Measurements from ENCODE around the gene NTMT2. TPM values are rescaled to one million over a fixed set of nuclear protein-coding genes. Genes with fewer than 3 reads are reported as not detected.

The NTMT2 gene
- total RNA-seq (2021; ENCODE audit: unreplicated experiment) (not detected), Bru-seq, nascent RNA (percentile 17 among the genes with signal in this experiment), BruChase-seq, experiment 1, labeled RNA remaining after a 2-hour chase (percentile 7 among the genes with signal in this experiment), BruChase-seq, experiment 2, labeled RNA remaining after a 6-hour chase (percentile 6 among the genes with signal in this experiment)
- polyA plus RNA-seq (2012; ENCODE audit: insufficient read length): not detected
- long read RNA-seq: 0 reads

DNA sequence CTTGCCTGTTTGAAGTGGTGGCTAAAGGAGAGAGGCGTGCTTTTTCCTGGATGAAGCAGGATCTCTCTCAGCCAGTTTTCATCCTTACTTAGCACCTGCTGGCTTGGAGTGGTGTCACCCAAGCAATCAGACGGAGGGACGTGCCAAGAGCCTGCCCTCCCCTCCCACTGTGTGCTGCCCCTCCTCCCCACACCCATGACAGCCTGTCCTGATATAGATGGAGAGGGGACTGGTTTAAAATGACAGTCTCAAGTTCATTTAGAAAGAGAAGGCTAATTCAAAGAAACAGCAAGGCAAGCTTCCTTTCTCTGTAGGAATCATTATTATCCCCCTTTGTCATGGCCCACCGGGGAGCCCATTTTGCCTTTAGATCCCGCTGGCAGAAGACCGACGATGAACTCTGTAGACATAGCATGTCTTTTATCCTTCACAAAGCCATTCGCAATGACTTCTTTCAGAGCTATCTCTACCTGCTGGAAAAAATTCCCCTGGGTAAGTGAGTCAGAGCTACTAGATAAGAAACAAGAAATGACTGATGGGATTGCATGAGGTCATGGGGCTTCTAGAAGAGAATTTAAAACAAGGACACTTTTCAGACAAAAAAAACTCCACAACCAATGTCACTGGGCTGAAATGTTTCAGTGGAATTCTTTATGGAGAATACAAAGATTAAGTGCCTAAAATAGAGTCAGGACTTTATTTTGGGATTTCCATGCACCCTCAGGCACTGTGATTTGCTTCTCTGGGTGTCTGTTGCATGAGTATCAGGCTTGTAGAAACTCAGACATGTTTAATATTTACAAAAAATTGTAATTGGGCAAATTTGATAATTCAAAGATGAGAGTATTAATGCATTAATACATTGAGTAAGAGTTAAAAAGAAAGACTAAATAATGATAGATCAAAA, at the start of gene NTMT2:
NTMT2 (plus strand) TSS at position 190 of the 907 bp plus-strand sequence; CDS start at position 339, 149 bp downstream.
- in situ Hi-C loops (cut with HindIII; ENCODE audit: low pct_unique_long_range_greater_than_20kb, low sequenced_read_pairs) (no loop called here), intact Hi-C loops (cut with micrococcal nuclease; ENCODE audit: unreplicated experiment) (no loop called here)
- ATAC-seq (no peak), DNase-seq (ENCODE audit: low read depth, low spot score) (no peak)
- Histone ChIP-seq H3K27ac (ENCODE audit: low read length) (no peak within 1 kb of the TSS), H3K4me1 (ENCODE audit: control insufficient read depth, insufficient read depth, low read length) (no peaks in the 10 kb centered on the region), H3K27me3 (ENCODE audit: control insufficient read depth, insufficient read depth, low read length) (no peaks in the 10 kb centered on the region), H3K4me3 (ENCODE audit: low read depth in 2 of 2, low read length in 2 of 2) (no peak within 1 kb of the TSS), H3K36me3 (ENCODE audit: control insufficient read depth, insufficient read depth, low read length) (no peaks in the 10 kb centered on the region), H3K9me3 (ENCODE audit: control insufficient read depth, insufficient read depth, low read depth, low read length) (no peaks in the 10 kb centered on the region)
- no TSS peak for BruUV-seq (replicated peaks)
- ChIA-PET CTCF (no interaction called here), POLR2A (no interaction called here)
- TF ChIP-seq SIN3A (IDR thresholded peaks at IDR 0.05; ENCODE audit: borderline replicate concordance, insufficient read depth, low read depth, low read length): no peak
- TF ChIP-seq, protein P1, sequence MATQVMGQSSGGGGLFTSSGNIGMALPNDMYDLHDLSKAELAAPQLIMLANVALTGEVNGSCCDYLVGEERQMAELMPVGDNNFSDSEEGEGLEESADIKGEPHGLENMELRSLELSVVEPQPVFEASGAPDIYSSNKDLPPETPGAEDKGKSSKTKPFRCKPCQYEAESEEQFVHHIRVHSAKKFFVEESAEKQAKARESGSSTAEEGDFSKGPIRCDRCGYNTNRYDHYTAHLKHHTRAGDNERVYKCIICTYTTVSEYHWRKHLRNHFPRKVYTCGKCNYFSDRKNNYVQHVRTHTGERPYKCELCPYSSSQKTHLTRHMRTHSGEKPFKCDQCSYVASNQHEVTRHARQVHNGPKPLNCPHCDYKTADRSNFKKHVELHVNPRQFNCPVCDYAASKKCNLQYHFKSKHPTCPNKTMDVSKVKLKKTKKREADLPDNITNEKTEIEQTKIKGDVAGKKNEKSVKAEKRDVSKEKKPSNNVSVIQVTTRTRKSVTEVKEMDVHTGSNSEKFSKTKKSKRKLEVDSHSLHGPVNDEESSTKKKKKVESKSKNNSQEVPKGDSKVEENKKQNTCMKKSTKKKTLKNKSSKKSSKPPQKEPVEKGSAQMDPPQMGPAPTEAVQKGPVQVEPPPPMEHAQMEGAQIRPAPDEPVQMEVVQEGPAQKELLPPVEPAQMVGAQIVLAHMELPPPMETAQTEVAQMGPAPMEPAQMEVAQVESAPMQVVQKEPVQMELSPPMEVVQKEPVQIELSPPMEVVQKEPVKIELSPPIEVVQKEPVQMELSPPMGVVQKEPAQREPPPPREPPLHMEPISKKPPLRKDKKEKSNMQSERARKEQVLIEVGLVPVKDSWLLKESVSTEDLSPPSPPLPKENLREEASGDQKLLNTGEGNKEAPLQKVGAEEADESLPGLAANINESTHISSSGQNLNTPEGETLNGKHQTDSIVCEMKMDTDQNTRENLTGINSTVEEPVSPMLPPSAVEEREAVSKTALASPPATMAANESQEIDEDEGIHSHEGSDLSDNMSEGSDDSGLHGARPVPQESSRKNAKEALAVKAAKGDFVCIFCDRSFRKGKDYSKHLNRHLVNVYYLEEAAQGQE (IDR thresholded peaks at IDR 0.05; ENCODE audit: insufficient read depth in 1 of 2, low read depth in 2 of 2, low read length in 1 of 2): no peak
- TF ChIP-seq POLR2AphosphoS5 (IDR thresholded peaks at IDR 0.05; ENCODE audit: low read depth, low read length): no peak
- TF ChIP-seq, protein P2, sequence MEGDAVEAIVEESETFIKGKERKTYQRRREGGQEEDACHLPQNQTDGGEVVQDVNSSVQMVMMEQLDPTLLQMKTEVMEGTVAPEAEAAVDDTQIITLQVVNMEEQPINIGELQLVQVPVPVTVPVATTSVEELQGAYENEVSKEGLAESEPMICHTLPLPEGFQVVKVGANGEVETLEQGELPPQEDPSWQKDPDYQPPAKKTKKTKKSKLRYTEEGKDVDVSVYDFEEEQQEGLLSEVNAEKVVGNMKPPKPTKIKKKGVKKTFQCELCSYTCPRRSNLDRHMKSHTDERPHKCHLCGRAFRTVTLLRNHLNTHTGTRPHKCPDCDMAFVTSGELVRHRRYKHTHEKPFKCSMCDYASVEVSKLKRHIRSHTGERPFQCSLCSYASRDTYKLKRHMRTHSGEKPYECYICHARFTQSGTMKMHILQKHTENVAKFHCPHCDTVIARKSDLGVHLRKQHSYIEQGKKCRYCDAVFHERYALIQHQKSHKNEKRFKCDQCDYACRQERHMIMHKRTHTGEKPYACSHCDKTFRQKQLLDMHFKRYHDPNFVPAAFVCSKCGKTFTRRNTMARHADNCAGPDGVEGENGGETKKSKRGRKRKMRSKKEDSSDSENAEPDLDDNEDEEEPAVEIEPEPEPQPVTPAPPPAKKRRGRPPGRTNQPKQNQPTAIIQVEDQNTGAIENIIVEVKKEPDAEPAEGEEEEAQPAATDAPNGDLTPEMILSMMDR (IDR thresholded peaks at IDR 0.05): no peak
- no peak for TF ChIP-seq TCF7L2 (IDR thresholded peaks at IDR 0.05; ENCODE audit: low read depth, low read length)

DNA sequence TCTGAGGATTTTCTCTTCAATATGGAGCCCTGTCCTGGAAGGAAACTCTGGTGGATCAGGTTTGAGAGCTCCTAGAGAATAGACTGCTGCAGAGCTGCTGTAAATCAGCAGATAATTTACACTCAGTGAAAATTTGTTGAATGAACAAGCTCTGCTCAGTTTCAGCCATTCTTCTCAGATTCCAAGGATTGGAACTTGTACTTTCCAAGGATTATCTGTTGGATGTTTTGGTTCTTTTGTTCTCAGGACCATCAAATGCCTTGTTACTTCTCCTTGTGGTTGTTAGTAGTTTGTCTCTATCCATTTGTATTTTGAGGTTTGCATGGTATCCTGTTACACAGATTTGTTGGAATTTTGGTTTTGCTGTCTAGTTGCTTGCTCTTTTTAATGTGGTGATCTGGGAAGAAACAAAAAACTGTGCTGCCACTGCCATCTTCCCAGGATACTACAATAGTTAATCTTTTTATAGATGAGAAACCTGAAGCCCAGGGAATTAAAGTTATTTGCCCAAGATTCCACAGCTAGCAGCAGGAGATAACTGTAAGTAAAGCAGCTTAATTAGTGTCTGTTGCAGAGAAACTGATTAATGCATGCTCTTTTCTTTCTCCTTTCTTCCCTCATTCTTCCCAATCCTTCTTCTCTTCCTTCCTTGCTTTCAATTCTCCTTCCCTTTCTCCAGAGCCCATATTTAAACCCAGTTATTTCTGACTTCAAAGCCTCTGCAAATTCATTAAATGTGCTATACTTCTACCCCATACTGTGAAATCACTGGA, 49.6 kb upstream of the NTMT2 start:
- Histone ChIP-seq H3K27me3 (ENCODE audit: control insufficient read depth, insufficient read depth, low read length) (no peaks in the 10 kb centered on the region), H3K4me3 (ENCODE audit: low read depth in 2 of 2, low read length in 2 of 2) (no peak overlapping the region), H3K36me3 (ENCODE audit: control insufficient read depth, insufficient read depth, low read length) (no peaks in the 10 kb centered on the region), H3K27ac (ENCODE audit: low read length) (peak overlapping the region; percentile 68; the same call in 1 of the 2 replicates), H3K4me1 (ENCODE audit: control insufficient read depth, insufficient read depth, low read length) (peaks cover 12% of the 10 kb centered on the region), H3K9me3 (ENCODE audit: control insufficient read depth, insufficient read depth, low read depth, low read length) (no peaks in the 10 kb centered on the region)
- TF ChIP-seq, protein P2 (IDR thresholded peaks at IDR 0.05): no peak
- TF ChIP-seq TCF7L2 (IDR thresholded peaks at IDR 0.05; ENCODE audit: low read depth, low read length): no peak
- no peak for TF ChIP-seq SIN3A (IDR thresholded peaks at IDR 0.05; ENCODE audit: borderline replicate concordance, insufficient read depth, low read depth, low read length)
- TF ChIP-seq POLR2AphosphoS5 (IDR thresholded peaks at IDR 0.05; ENCODE audit: low read depth, low read length): no peak
- TF ChIP-seq, protein P1 (IDR thresholded peaks at IDR 0.05; ENCODE audit: insufficient read depth in 1 of 2, low read depth in 2 of 2, low read length in 1 of 2): no peak
- ChIA-PET POLR2A (no interaction called here), CTCF (no interaction called here)
- ATAC-seq (no peak), DNase-seq (ENCODE audit: low read depth, low spot score) (no peak)
- BruUV-seq (replicated peaks): no TSS peak
- in situ Hi-C loops (cut with HindIII; ENCODE audit: low pct_unique_long_range_greater_than_20kb, low sequenced_read_pairs) (no loop called here), intact Hi-C loops (cut with micrococcal nuclease; ENCODE audit: unreplicated experiment) (no loop called here)

Measured in Panc1 (cell line).